GM10248 (cell line): ENCODE results near the gene CD99.

ENCODE experiments used
- CTCF ChIA-PET: fragments of 300-600 bp; sonication (Branson Sonifier 250); formaldehyde crosslinking; extraction: SDS; loops from one replicate; lab custom pipeline; 2021; ENCODE audit warnings: antibody characterized with exemption; lab: Yijun Ruan, JAX
- POLR2A ChIA-PET: fragments of 350-650 bp; sonication (Branson Sonifier 250); formaldehyde crosslinking; extraction: SDS; loops from one replicate; lab custom pipeline; 2020; ENCODE audit warnings: antibody characterized with exemption; lab: Yijun Ruan, JAX
- DNase-seq: peaks from one replicate; pipeline ENCODE4 v3.0.0; 2012; ENCODE audit errors: extremely low spot score
- CTCF ChIP-seq: IDR thresholded peaks from 2 replicates; pipeline ENCODE4 v1.5.1; 2012; ENCODE audit warnings: mild to moderate bottlenecking, low read depth; ENCODE audit errors: extremely low read depth, missing control alignments, control extremely low read depth

CD99 gene

DNA sequence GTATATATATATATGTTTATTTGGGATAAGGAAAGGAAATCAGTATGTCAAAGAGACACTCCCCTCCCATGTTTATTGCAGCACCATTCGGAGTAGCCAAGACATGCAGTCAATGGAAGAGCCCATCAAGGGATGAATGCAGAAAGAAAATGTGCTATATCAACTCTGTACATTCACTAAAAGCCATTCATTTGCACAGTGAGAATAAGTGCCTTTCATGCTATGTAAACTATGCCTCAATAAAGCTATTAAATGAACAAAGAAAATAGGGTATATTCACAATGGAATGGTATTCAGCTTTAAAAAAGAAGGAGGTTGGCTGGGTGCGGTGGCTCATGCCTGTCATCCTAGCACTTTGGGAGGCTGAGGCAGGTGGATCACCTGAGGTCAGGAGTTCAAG lies 20.3 kb downstream of the CD99 start:
- ChIA-PET CTCF (no interaction called here), POLR2A (no interaction called here)
- no peak for TF ChIP-seq CTCF
- DNase-seq = no peak

- CTCF ChIA-PET = no interaction called here
- POLR2A ChIA-PET = no interaction called here
- TF ChIP-seq CTCF = no peak
- no peak for DNase-seq
Observed at GRCh38 chrX:2712428-2712827, 21.3 kb downstream of the CD99 start.

DNA sequence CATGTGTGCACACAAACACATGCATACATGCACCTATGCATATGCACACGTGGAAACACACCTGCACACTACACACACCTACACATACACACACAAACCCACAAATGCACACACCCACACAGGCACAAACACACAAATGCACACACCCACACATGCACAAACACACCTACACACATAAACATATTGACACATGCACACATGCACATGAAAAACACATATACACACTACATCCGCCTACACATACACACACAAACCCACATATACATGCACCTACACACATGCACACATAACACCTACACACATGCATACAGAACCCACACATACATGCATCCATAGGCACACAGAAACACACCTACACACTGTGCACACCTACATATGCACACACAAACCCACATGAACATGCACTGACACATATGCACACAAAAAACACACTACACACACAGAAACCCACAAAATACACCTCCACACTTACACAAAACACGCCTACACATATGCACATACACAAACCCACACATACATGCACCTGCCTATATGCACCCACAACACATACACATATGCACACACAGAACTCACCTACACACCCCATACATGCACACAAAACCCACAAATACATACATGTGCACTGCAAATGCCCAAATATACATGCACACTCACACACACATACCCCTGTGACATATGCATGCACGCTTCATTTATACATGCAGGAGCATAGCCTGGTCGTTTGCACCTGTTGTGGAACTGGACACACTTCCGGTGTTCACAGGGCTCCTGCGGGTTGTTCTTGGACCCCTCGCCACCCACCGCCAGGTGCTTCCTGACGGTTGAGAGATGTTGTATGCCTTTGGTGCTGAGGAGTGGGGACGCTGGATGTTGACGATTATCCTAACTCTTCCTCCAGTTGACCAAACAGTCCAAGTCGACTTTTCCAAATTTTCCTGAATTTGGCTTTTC lies 22.1 kb downstream of the CD99 start:
- CTCF ChIA-PET = no interaction called here
- POLR2A ChIA-PET = no interaction called here
- no peak for DNase-seq
- no peak for TF ChIP-seq CTCF

DNA sequence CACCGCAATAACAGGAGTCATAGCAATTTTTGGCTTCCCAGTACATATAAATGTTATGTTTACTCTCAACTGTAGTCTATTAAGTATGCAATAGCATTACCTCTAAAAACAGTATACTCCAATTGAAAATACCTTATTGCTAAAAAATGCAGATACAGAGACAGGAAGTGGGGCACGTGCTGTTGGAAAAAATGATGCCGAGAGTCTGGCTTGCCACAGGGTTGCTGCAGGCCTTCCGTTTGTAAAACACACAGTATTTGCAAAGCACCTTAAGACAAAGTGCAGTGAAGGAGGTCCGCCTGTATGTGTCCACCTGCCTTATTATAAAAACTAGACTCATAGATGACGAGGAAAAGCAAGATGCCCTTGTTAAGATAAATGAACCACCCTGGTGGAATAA lies 23.5 kb downstream of the CD99 start:
- ChIA-PET CTCF (no interaction called here), POLR2A (no interaction called here)
- TF ChIP-seq CTCF = no peak
- DNase-seq = no peak

DNA sequence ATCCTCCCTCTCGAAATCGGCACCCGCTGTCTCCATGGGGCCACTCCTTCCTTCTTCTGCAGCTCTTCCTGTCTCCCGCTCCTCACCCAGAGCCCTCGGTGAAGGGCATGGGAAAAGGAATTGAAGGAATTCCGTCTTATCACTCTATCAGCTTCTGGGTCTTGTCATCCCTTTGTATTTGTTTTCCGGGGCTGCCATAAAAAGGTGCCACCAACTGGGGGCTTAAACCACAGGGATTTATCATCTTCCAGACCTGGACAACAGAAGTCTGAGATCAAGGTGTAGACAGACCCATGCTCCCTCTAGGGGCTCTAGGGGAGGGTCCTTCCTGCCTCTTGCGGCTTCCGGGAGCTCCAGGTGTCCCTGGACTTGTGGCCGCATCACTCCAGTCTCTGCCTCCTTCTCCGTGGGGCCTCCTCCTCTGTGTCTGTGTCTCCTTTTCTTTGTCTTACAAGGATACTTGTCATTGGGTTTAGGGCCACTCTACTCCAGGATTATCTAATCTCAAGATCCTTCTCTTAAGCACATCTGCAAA lies 24.0 kb downstream of the CD99 start:
- CTCF ChIA-PET = no interaction called here
- POLR2A ChIA-PET = no interaction called here
- TF ChIP-seq CTCF = no peak
- no peak for DNase-seq

- ChIA-PET POLR2A (no interaction called here), CTCF (no interaction called here)
- TF ChIP-seq CTCF = no peak
- no peak for DNase-seq
Observed at GRCh38 chrX:2717312-2717711, 26.2 kb downstream of the CD99 start.
